Thymus (tissue), 11 donors: ENCODE measurements around the gene LARP6. TPM values are rescaled to one million over a fixed set of nuclear protein-coding genes. Genes with fewer than 3 reads are reported as not detected.
"Not testable (repeated sequence)": the region's sequence is repeated elsewhere in the genome, so short reads cannot be mapped to it uniquely, and the experiment has no call there.

ENCODE experiments used
- DNase-seq, 9 donors: peaks; one replicate each; pipeline ENCODE4 v3.0.0-alpha.2; 2013; ENCODE audit warnings: low spot score in 9 of 9, low read depth in 6 of 9, missing footprints in 1 of 9
- H3K27ac ChIP-seq, 2 donors: one replicate each; pipeline ENCODE4 v1.5.1; 2013; ENCODE audit warnings: control low read depth in 1 of 2, low read depth in 1 of 2, low read length in 1 of 2, mild to moderate bottlenecking in 1 of 2, moderate library complexity in 1 of 2
- H3K27me3 ChIP-seq, 2 donors: one replicate each; pipeline ENCODE4 v1.5.1; 2013; ENCODE audit warnings: low read length in 1 of 2; ENCODE audit not compliant: control insufficient read depth in 2 of 2, insufficient read depth in 1 of 2
- H3K36me3 ChIP-seq, 2 donors: one replicate each; pipeline ENCODE4 v1.5.1; 2013; ENCODE audit warnings: low read length in 1 of 2, mild to moderate bottlenecking in 1 of 2, moderate library complexity in 1 of 2; ENCODE audit not compliant: control insufficient read depth in 2 of 2, insufficient read depth in 2 of 2
- H3K4me1 ChIP-seq, 2 donors: one replicate each; pipeline ENCODE4 v1.5.1; 2013; ENCODE audit warnings: low read length in 2 of 2; ENCODE audit not compliant: control insufficient read depth in 2 of 2, insufficient read depth in 2 of 2
- H3K4me3 ChIP-seq, 2 donors: one replicate each; pipeline ENCODE4 v1.5.1; 2013; ENCODE audit warnings: low read length in 2 of 2, control low read depth in 1 of 2, mild to moderate bottlenecking in 1 of 2
- H3K9me3 ChIP-seq, 2 donors: one replicate each; pipeline ENCODE4 v1.5.1; 2013; ENCODE audit warnings: low read length in 1 of 2, mild to moderate bottlenecking in 1 of 2; ENCODE audit not compliant: control insufficient read depth in 2 of 2, insufficient read depth in 1 of 2
- WGBS: extraction: QIAGEN DNeasy Blood & Tissue Kit; methylation state at CpG from one replicate; pipeline ENCODE4 v1.1.7; 2013; 5-methylcytosine and 5-hydroxymethylcytosine counted together
- polyA plus RNA-seq: library from polyadenylated mRNA; stranded (reverse); fragments of 200-250 nt; gene quantifications from one replicate; pipeline ENCODE4 v1.2.3, GENCODE V29; 2013
- total RNA-seq: library from RNA; stranded (reverse); fragments of 120-200 nt; gene quantifications from one replicate; pipeline ENCODE4 v1.2.4, GENCODE V29; 2013
- donor health status: healthy.

Gene LARP6
- total and polyA plus RNA-seq, 2 donors = 6.3 to 12.4 TPM

GRCh38 chr15:70825841-70826240 lies 28.1 kb downstream of the LARP6 start:
- no peaks in the 10 kb centered on the region for H3K36me3 ChIP-seq
- no peaks in the 10 kb centered on the region for H3K9me3 ChIP-seq
- H3K4me1 ChIP-seq = no peaks in the 10 kb centered on the region
- no peak overlapping the region for H3K27ac ChIP-seq
- 95% methylated on average over 8 of the region's 8 CpGs for WGBS
- no peaks in the 10 kb centered on the region for H3K27me3 ChIP-seq
- H3K4me3 ChIP-seq = no peak overlapping the region
- no peak for DNase-seq

GRCh38 chr15:70823196-70823595 lies 30.8 kb downstream of the LARP6 start:
- H3K9me3 ChIP-seq = no peaks in the 10 kb centered on the region
- no peak for DNase-seq
- H3K4me3 ChIP-seq = no peak overlapping the region
- H3K4me1 ChIP-seq = no peaks in the 10 kb centered on the region
- 83% methylated on average over 5 of the region's 5 CpGs for WGBS
- no peaks in the 10 kb centered on the region for H3K36me3 ChIP-seq
- H3K27me3 ChIP-seq = no peaks in the 10 kb centered on the region
- H3K27ac ChIP-seq = no peak overlapping the region

GRCh38 chr15:70820214-70820613 lies 33.7 kb downstream of the LARP6 start:
- Histone ChIP-seq H3K9me3 (no peaks in the 10 kb centered on the region), H3K36me3 (no peaks in the 10 kb centered on the region), H3K4me1 (no peaks in the 10 kb centered on the region), H3K4me3 (no peak overlapping the region), H3K27me3 (no peaks in the 10 kb centered on the region), H3K27ac (no peak overlapping the region)
- no peak for DNase-seq

GRCh38 chr15:70818580-70818979 lies 35.4 kb downstream of the LARP6 start:
- Histone ChIP-seq H3K27me3 (no peaks in the 10 kb centered on the region), H3K36me3 (no peaks in the 10 kb centered on the region), H3K4me1 (no peaks in the 10 kb centered on the region), H3K4me3 (no peak overlapping the region), H3K9me3 (no peaks in the 10 kb centered on the region), H3K27ac (no peak overlapping the region)
- WGBS = 95% methylated on average over 2 of the region's 2 CpGs
- no peak for DNase-seq

- Histone ChIP-seq H3K4me3 (no peak overlapping the region), H3K4me1 (no peaks in the 10 kb centered on the region), H3K9me3 (no peaks in the 10 kb centered on the region), H3K27ac (no peak overlapping the region), H3K36me3 (no peaks in the 10 kb centered on the region), H3K27me3 (no peaks in the 10 kb centered on the region)
- DNase-seq = no peak
Observed at GRCh38 chr15:70817266-70817665, 36.7 kb downstream of the LARP6 start.

GRCh38 chr15:70815604-70816003 lies 38.4 kb downstream of the LARP6 start:
- no peaks in the 10 kb centered on the region for H3K4me1 ChIP-seq
- no peaks in the 10 kb centered on the region for H3K36me3 ChIP-seq
- no peak overlapping the region for H3K4me3 ChIP-seq
- H3K27me3 ChIP-seq = peaks cover 0 to 2% of the 10 kb centered on the region in 2 donors
- no peaks in the 10 kb centered on the region for H3K9me3 ChIP-seq
- no peak for DNase-seq
- no peak overlapping the region for H3K27ac ChIP-seq
- 97% methylated on average over 5 of the region's 5 CpGs for WGBS

- not testable (repeated sequence) for H3K9me3 ChIP-seq, H3K36me3 ChIP-seq, H3K4me3 ChIP-seq, H3K27me3 ChIP-seq, H3K4me1 ChIP-seq, DNase-seq, H3K27ac ChIP-seq
- WGBS = 90% methylated on average over 4 of the region's 4 CpGs
Observed at GRCh38 chr15:70815011-70815410, 38.9 kb downstream of the LARP6 start.

- Histone ChIP-seq H3K36me3 (no peaks in the 10 kb centered on the region), H3K27me3 (peaks cover 0 to 3% of the 10 kb centered on the region in 2 donors), H3K9me3 (no peaks in the 10 kb centered on the region), H3K4me3 (no peak overlapping the region), H3K4me1 (no peaks in the 10 kb centered on the region), H3K27ac (no peak overlapping the region)
- WGBS = 94% methylated on average over 4 of the region's 4 CpGs
- no peak for DNase-seq
Observed at GRCh38 chr15:70812827-70813364, 41.1 kb downstream of the LARP6 start.

- WGBS = 79% methylated on average over 9 of the region's 9 CpGs
- DNase-seq = no peak
- no peak overlapping the region for H3K4me3 ChIP-seq
- H3K9me3 ChIP-seq = no peaks in the 10 kb centered on the region
- peaks cover 0 to 3% of the 10 kb centered on the region in 2 donors for H3K27me3 ChIP-seq
- no peaks in the 10 kb centered on the region for H3K36me3 ChIP-seq
- peaks cover 0 to 4% of the 10 kb centered on the region in 2 donors for H3K4me1 ChIP-seq
- H3K27ac ChIP-seq = no peak overlapping the region
Observed at GRCh38 chr15:70810916-70811578, 42.9 kb downstream of the LARP6 start.
